Activated naive CD4-positive, alpha-beta T cell treated with anti-CD3 and anti-CD28 coated beads, Interleukin-2, amount 50 U/mL, for 24 hours (primary cell): Measurements from ENCODE around the gene L3MBTL1.

Source experiments
- H3K27ac Mint-ChIP-seq: one replicate; pipeline ENCODE4 v1.8.0; 2021; ENCODE audit warnings: mild to moderate bottlenecking, mixed read lengths
- H3K27me3 Mint-ChIP-seq: one replicate; pipeline ENCODE4 v1.8.0; 2021; ENCODE audit warnings: mixed read lengths
- H3K36me3 Mint-ChIP-seq: one replicate; pipeline ENCODE4 v1.8.0; 2021; ENCODE audit warnings: mixed read lengths
- H3K4me1 Mint-ChIP-seq: one replicate; pipeline ENCODE4 v1.8.0; 2021; ENCODE audit warnings: mixed read lengths
- H3K4me3 Mint-ChIP-seq: one replicate; pipeline ENCODE4 v1.8.0; 2021; ENCODE audit warnings: mild to moderate bottlenecking, mixed read lengths
- H3K9me3 Mint-ChIP-seq: one replicate; pipeline ENCODE4 v1.8.0; 2021; ENCODE audit warnings: mixed read lengths

L3MBTL1 gene

DNA sequence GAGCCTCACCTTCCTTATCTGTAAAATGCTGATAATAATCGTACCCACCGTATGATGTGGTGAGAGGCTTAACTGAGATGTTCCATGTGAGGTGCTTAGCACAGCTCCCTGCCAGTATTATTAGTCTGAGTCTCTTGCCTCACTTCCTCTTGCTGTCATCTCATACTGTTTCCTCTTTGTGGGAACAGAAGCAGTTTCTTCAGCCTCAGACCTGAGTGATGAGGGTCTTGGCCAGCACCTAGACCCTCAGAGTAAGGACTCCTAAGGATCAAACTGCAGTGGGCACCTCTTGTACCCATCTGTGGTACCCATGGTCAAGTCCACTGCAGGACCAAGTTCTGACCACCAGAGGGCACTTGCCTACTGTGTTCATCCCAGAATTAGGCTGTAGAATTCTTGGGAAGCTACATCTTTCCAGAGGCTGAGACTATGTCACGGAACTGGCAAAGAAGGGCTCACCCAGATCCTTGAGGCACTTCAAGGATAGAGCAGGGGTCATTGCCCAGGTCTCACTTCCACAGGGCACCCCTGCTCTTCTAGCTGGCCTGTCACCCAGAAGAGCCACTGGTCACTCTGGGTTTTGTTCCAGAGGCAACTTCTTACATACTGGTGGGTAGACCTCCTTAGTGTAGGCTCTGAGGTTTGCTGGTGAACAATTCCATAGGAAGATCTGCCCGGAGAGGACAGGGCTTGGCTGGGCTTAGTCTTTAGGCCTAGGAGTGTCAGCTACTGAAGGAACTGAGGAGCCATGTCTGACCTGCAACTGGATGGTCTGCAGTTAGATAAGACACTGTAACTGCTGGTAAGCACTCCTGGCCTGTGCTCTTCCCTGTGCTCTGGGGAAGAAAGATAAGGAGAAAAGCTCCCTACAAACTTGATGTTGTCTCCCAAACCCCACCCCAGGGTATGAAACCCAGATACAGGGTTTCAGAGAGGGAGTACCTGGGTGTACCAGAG is 30.7 kb downstream of the L3MBTL1 start:
- Mint-ChIP-seq H3K4me3 (no peak overlapping the region), H3K27me3 (no peaks in the 10 kb centered on the region)

DNA sequence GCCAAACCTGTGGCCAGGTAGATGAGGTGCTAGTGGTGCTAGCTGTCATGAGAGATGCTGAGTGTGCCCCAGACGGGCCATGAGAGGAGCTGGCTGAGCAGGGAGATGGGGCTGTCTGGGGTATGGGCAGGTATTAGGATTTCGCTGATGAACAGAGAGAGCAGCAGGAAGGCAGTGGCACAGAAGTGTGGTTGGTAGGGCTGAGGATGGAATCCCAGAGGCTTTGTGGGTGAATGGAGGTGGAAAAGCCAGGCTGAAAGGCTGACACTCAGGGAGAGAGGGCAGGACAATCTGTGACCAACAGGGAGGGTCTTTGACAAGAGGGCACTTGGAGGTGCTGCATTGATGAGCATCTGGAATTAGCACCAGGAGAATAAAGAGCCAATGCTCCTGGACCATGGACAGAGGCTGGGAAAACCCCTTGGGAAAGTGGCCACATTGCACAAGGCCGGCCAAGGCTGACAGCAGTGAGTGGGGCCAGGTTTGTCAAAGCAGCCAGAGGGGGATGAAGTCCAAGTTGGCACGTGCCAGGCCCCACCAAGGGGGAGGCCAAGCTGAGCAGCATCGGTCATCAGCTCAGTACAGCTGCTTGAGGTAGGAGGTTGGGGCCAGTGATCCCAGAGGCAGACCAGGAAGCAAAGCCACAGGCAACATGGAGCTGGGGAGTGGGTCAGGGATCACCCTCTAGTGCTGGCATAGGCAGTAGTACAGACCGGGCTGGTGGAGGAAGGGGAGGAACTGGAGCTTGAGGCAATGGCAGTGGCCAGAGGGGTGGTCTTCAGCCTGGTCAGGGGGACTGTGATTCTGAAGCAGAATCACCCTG is 31.6 kb downstream of the L3MBTL1 start:
- Mint-ChIP-seq H3K4me1 (no peaks in the 10 kb centered on the region), H3K9me3 (no peaks in the 10 kb centered on the region), H3K27ac (no peak overlapping the region), H3K4me3 (no peak overlapping the region), H3K27me3 (no peaks in the 10 kb centered on the region), H3K36me3 (no peaks in the 10 kb centered on the region)

More for the DNA sequence above, 30.7 kb downstream of the L3MBTL1 start:
- no peaks in the 10 kb centered on the region for H3K9me3 Mint-ChIP-seq
- no peaks in the 10 kb centered on the region for H3K4me1 Mint-ChIP-seq
- no peaks in the 10 kb centered on the region for H3K36me3 Mint-ChIP-seq
- H3K27ac Mint-ChIP-seq, result no peak overlapping the region

DNA sequence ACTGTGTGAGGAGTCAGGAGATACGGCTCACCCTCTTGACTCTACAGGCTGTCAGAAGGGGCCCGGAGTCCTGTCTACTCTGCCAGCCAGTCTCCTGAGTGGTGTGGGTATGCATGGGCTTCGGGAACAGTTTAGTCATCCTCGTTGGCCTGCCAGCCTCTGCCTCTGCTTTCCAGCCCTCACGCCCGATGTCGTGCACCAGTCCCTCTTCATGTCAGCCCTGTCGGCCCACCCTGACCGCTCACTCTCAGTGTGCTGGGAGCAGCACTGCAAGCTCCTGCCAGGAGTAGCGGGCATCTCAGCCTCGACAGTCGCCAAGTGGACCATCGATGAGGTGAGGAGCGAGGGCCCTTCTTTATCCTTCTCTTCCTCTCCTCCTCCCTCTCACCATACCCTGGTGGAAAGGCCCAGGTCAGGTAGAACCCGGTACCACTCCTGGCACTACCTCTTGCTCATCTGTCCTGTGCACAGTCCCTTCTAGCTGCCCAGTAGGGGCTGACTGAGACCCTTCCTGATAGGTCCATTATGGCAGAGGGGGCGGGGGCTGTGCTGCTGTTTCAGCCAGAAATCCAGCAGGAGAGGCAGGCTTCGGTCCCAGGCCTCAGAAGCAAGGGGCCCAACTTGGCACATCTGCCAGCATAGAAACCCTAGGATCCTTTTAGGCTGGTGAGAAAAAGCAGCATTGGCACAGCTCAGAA is 32.6 kb downstream of the L3MBTL1 start:
- H3K4me1 Mint-ChIP-seq, result no peaks in the 10 kb centered on the region
- no peaks in the 10 kb centered on the region for H3K36me3 Mint-ChIP-seq
- no peak overlapping the region for H3K4me3 Mint-ChIP-seq
- no peaks in the 10 kb centered on the region for H3K9me3 Mint-ChIP-seq
- no peak overlapping the region for H3K27ac Mint-ChIP-seq
- H3K27me3 Mint-ChIP-seq, result no peaks in the 10 kb centered on the region

DNA sequence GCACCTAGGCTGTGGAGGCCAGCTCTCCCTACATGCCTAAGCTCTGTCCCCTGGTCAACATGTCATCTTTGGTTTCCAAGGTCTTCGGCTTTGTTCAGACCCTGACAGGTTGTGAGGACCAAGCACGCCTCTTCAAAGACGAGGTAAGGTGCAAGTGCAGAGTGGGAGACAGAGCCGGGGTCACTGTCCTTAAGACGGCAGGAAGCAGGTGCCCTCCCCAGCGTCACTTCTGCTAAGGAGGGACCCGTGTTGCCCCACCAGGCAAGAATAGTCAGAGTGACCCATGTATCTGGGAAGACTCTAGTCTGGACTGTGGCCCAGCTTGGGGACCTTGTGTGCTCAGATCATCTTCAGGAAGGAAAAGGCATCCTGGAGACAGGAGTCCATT is 33.2 kb downstream of the L3MBTL1 start:
- H3K36me3 Mint-ChIP-seq, result no peaks in the 10 kb centered on the region
- no peaks in the 10 kb centered on the region for H3K4me1 Mint-ChIP-seq
- H3K27me3 Mint-ChIP-seq, result no peaks in the 10 kb centered on the region

DNA sequence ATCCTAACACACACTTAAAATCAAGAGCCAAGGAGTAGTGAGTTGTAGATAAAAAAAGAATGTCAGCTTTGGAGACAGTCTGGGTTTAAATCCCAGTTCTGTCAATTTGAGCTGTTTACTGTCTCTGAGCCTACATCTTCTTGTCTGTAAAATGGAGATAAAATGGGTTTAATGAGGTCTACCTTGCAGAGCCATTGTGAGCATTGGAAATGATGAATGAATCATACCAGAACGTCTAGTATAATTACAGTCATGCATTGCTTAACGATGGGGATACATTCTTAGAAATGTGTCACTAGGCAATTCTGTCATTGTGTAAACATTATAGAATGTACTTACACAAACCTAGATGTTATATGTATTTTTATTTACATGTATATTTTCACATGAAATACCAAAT is 33.7 kb downstream of the L3MBTL1 start:
- H3K27ac Mint-ChIP-seq, result no peak overlapping the region
- H3K4me3 Mint-ChIP-seq, result no peak overlapping the region
- no peaks in the 10 kb centered on the region for H3K36me3 Mint-ChIP-seq
- no peaks in the 10 kb centered on the region for H3K4me1 Mint-ChIP-seq
- no peaks in the 10 kb centered on the region for H3K9me3 Mint-ChIP-seq
- no peaks in the 10 kb centered on the region for H3K27me3 Mint-ChIP-seq

More for the DNA sequence above, 33.2 kb downstream of the L3MBTL1 start:
- H3K27ac Mint-ChIP-seq, result no peak overlapping the region
- no peaks in the 10 kb centered on the region for H3K9me3 Mint-ChIP-seq
- H3K4me3 Mint-ChIP-seq, result no peak overlapping the region

GRCh38 chr20:43542161-43542560 is 34.7 kb downstream of the L3MBTL1 start:
- no peaks in the 10 kb centered on the region for H3K36me3 Mint-ChIP-seq
- no peak overlapping the region for H3K4me3 Mint-ChIP-seq
- H3K27me3 Mint-ChIP-seq, result no peaks in the 10 kb centered on the region
- H3K27ac Mint-ChIP-seq, result no peak overlapping the region
- H3K4me1 Mint-ChIP-seq, result no peaks in the 10 kb centered on the region
- no peaks in the 10 kb centered on the region for H3K9me3 Mint-ChIP-seq

DNA sequence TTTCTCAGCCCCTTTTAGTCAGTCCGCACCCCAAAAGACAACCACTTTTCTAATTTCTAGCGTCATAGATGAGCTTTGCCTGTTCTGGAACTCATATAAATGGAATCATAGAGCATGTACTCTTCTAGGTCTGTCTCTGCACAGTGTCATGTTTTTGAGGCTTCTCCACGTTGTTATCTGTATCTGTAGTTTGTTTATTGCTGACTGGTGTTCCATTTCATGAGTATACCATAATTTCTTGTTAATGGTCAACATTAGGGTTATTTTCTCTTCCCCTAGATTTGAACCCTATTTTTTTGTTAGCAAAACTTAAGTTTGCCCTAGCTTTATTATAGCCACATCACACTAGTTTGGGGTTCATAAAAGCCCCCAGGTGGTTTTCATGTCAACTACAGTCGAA is 35.2 kb downstream of the L3MBTL1 start:
- H3K4me1 Mint-ChIP-seq, result no peaks in the 10 kb centered on the region
- H3K4me3 Mint-ChIP-seq, result no peak overlapping the region
- H3K36me3 Mint-ChIP-seq, result peaks cover 2% of the 10 kb centered on the region
- H3K27me3 Mint-ChIP-seq, result no peaks in the 10 kb centered on the region
- H3K27ac Mint-ChIP-seq, result no peak overlapping the region
- no peaks in the 10 kb centered on the region for H3K9me3 Mint-ChIP-seq

DNA sequence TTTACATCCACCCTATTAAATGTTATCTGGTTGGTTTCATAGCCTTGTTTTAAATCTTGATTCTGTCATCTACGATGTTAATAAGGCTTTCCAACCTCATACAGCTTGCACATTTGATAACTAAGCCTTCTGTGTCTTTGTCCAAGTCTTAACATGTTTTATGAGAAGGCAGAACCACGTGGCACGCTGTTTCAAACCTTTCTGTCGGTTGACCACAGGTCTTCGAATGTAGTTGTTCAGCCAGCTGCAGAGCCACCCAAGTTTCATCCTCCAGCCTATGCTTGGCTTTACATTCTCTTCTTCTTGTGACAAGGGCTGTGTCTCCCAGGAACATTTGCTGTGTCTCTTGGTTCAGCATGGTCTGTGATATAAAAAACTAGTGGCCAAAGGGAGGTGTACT is 35.6 kb downstream of the L3MBTL1 start:
- no peak overlapping the region for H3K4me3 Mint-ChIP-seq
- no peaks in the 10 kb centered on the region for H3K9me3 Mint-ChIP-seq
- H3K36me3 Mint-ChIP-seq, result peaks cover 2% of the 10 kb centered on the region
- no peak overlapping the region for H3K27ac Mint-ChIP-seq
- H3K27me3 Mint-ChIP-seq, result no peaks in the 10 kb centered on the region
- H3K4me1 Mint-ChIP-seq, result no peaks in the 10 kb centered on the region

GRCh38 chr20:43544501-43544900 is 37.0 kb downstream of the L3MBTL1 start:
- no peaks in the 10 kb centered on the region for H3K9me3 Mint-ChIP-seq
- peaks cover 2% of the 10 kb centered on the region for H3K36me3 Mint-ChIP-seq
- H3K27ac Mint-ChIP-seq, result no peak overlapping the region
- no peak overlapping the region for H3K4me3 Mint-ChIP-seq
- no peaks in the 10 kb centered on the region for H3K27me3 Mint-ChIP-seq
- no peaks in the 10 kb centered on the region for H3K4me1 Mint-ChIP-seq

- H3K9me3 Mint-ChIP-seq, result no peaks in the 10 kb centered on the region
- no peaks in the 10 kb centered on the region for H3K27me3 Mint-ChIP-seq
- no peak overlapping the region for H3K27ac Mint-ChIP-seq
- no peak overlapping the region for H3K4me3 Mint-ChIP-seq
- H3K4me1 Mint-ChIP-seq, result no peaks in the 10 kb centered on the region
- peaks cover 2% of the 10 kb centered on the region for H3K36me3 Mint-ChIP-seq
Measured at GRCh38 chr20:43545837-43546578, 38.5 kb downstream of the L3MBTL1 start.

DNA sequence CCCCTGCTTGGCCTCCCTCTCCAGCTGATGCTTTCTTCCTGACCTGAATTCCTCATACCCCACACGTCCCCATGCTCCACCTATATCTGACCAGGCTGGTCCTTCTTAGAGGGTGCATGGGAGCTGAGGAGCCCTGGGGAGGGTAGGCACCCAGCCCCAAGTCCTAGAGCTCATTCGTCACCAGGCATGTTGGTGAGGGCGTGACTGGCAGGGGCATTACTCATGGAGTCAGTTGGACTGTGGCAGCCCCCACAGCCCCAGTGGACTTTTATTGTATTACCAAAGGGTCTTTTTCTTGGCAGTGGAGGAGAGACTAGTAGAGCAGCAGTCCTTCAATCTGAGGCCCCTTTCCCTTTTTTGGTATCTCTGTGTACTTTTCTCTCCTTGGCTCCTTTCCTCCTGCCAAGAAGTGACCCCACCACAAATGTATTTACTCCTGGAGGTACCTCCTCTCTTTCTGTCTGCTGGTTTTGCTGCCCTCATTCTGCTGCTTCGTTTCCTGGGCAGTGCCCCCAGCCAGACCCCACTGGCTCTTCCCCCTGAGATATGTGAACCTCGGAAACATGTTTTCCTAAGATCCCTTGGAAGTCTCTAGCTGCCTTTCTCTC is 40.9 kb downstream of the L3MBTL1 start:
- Mint-ChIP-seq H3K27me3 (no peaks in the 10 kb centered on the region), H3K36me3 (peaks cover 5% of the 10 kb centered on the region), H3K27ac (no peak overlapping the region), H3K9me3 (no peaks in the 10 kb centered on the region), H3K4me3 (no peak overlapping the region), H3K4me1 (no peaks in the 10 kb centered on the region)

- Mint-ChIP-seq H3K4me1 (no peaks in the 10 kb centered on the region), H3K36me3 (peaks cover 5% of the 10 kb centered on the region), H3K27ac (no peak overlapping the region), H3K4me3 (no peak overlapping the region), H3K9me3 (no peaks in the 10 kb centered on the region), H3K27me3 (no peaks in the 10 kb centered on the region)
Measured at GRCh38 chr20:43549416-43550065, 42.0 kb downstream of the L3MBTL1 start.

- no peak overlapping the region for H3K27ac Mint-ChIP-seq
- H3K36me3 Mint-ChIP-seq, result peaks cover 5% of the 10 kb centered on the region
- H3K9me3 Mint-ChIP-seq, result no peaks in the 10 kb centered on the region
Measured at GRCh38 chr20:43550456-43550855, 43.0 kb downstream of the L3MBTL1 start.

DNA sequence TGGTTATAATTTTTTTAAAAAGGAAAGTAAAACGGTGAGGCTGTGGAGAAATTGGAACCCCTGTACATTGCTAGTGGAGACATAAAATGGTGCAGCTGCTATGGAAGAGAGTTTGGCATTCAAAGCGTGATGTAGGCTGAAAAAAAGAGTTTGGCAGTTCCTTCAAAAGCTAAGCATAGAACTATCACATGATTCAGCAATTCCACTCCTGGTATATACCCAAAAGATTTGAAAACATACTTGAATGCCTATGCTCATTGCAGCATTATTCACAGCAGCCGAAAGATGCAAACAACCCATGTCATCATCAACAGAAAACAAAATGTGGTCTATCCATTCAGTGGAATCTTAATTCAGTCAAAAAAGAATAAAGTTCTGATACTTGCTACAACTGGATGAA is 46.9 kb downstream of the L3MBTL1 start:
- no peaks in the 10 kb centered on the region for H3K4me1 Mint-ChIP-seq
- no peak overlapping the region for H3K27ac Mint-ChIP-seq
- no peaks in the 10 kb centered on the region for H3K9me3 Mint-ChIP-seq
- H3K36me3 Mint-ChIP-seq, result peaks cover 3% of the 10 kb centered on the region
- H3K4me3 Mint-ChIP-seq, result no peak overlapping the region
- H3K27me3 Mint-ChIP-seq, result no peaks in the 10 kb centered on the region

More at GRCh38 chr20:43550456-43550855, 43.0 kb downstream of the L3MBTL1 start:
- no peaks in the 10 kb centered on the region for H3K27me3 Mint-ChIP-seq
- H3K4me1 Mint-ChIP-seq, result no peaks in the 10 kb centered on the region
- H3K4me3 Mint-ChIP-seq, result no peak overlapping the region
